CD4-positive, alpha-beta T cell treated with Interleukin-12 subunit alpha and Interleukin-12 subunit beta, for 1 hour (primary cell): Measurements from ENCODE around the gene TMEM147.
A peak's percentile ranks its signal among the peaks of the same experiment; 100 is the strongest.

Experiments
- DNase-seq: peaks from one replicate; pipeline ENCODE4 v3.0.0-alpha.2; 2020

Gene TMEM147

DNA sequence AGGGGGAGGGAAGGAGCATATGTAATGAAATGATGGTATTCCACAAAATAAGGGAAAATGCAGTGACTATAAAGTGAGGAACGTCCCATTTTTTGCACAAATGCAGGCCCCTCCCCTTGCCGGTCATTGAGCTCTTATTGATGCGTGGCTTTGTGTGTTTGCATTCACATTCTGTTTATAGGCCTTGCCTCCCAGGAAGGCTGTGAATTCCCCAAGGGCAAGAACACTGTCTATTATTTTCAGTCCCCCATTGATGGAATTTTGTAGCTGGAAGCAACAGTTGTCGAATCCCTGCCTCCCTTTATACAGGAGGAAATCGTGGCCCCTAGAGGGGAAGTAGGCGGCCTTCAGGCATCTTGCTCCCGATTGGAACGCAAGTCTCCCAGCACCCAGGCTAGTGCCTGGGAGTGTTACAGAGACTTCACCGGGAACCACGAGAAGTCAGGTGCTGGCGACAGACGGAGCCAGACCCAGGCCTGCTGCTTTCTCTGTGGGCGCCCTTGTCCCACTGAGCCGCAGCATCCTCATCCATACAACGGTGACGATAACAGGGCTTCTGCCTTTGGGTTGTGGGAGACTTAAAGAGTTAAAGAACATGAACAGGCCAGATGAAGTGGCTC, 24.2 kb upstream of the TMEM147 start:
- DNase-seq: no peak

- DNase-seq: no peak
Measured at GRCh38 chr19:35522745-35523327, 22.6 kb upstream of the TMEM147 start.

GRCh38 chr19:35524181-35524837, 21.1 kb upstream of the TMEM147 start:
- no peak for DNase-seq

DNA sequence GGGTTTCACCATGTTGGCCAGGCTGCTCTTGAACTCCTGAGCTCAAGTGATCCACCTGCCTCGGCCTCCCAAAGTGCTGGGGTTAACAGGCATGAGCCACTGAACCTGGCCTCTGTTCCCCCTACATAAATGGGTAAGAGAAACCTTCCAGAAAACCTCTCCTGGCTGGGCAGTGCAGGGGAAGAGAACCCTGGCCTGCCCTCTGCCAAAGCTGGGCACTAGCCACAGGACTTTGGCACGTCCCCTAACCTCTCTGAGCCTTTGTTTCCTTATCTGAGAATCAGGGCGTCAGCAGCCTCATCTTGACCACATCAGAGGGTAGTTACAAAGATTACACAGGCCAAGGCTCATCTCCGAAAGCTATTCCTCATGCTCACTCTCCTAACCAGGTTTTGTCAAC, 19.6 kb upstream of the TMEM147 start:
- no peak for DNase-seq

GRCh38 chr19:35528218-35529038, 17.0 kb upstream of the TMEM147 start, which contains the start of gene SBSN:
SBSN (minus strand) TSS chr19:35528311; CDS start chr19:35528281, 30 bp downstream.
- no peak for DNase-seq

- DNase-seq: no peak
Measured at GRCh38 chr19:35529241-35530218, 15.9 kb upstream of the TMEM147 start.

DNA sequence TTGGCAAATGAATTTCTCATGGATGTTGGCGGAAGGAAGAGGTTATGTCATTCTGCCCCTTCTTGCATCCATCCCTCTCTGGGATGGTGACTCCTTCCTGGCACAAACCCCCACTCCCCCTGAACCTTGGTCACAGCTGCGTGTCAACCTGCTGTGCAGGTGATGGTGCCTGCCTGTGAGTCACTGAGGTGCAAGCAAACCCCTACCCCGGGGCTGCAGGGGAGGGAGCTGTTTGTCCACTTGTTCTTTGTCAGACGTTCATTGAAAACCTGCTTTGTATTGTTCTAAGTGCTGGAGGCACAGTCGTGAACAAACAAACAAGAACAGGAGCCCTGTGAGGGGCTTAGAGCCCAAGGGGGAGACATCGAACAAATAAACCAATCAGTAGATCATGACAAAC, 14.1 kb upstream of the TMEM147 start:
- no peak for DNase-seq

DNA sequence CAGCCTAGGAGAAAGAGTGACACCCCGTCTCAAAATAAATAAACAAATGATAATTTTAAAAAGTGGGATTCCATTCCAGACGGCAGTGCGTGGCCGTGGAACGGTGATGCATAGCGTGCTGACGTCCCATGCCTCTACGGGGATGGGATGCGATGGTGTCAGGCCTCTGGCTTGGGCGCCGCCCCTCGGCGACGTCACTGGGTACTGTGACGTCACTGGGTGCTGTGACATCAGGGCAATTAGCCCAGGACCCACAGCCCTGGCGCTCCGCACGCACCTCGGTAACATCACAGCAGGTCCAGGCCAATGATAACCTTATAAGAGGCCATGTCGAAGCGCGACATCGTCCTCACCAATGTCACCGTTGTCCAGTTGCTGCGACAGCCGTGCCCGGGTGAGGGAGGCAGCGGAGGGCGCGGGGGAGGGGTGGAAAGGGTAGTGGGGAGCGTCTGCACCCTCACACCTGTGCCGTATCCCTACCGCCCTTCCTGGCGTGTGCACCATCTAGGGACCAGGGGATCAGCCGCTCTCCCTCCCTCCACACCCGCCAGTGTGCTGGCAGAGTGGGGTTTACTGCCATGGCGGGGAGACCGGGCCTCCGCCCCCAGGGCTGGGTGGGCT, 12.1 kb upstream of the TMEM147 start, which contains the start of gene GAPDHS:
Gene GAPDHS, plus strand, starts transcription at position 256 of the 621 bp plus-strand sequence. Its CDS starts 72 bp downstream, at position 328.
- DNase-seq: no peak

DNA sequence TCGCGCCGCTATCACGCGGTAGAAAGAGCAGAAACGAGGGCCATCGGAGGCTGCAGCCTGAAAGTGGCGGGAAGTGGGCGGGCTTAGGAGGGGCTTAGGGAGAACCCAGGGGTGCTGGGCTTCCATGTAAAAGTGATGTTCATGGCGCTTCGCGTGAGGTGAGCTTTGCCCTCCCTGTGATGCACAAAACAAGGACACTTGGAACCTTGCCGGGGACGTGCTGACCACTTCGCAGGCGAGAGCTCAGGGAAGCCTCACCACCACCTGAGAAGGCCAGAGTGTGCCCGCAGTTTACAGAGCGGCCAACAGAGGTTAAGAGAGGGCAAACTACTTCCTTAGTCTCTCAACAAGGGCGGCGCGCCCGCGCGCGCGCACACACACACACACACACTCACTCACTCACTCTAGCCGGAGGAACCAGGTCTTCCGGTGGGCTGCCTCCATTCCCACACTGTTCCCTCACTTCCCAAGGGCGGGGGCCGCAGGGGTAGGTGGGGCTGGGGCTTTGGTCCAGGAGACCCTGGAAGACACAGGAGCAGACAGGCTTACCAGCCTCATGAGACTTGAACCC, 11.5 kb upstream of the TMEM147 start:
- DNase-seq: peak; percentile 43

- no peak for DNase-seq
Measured at GRCh38 chr19:35534803-35535480, 10.5 kb upstream of the TMEM147 start.

- no peak for DNase-seq
Measured at GRCh38 chr19:35539314-35539713, 6.1 kb upstream of the TMEM147 start.

- no peak for DNase-seq
Measured at GRCh38 chr19:35539850-35540249, 5.6 kb upstream of the TMEM147 start.

DNA sequence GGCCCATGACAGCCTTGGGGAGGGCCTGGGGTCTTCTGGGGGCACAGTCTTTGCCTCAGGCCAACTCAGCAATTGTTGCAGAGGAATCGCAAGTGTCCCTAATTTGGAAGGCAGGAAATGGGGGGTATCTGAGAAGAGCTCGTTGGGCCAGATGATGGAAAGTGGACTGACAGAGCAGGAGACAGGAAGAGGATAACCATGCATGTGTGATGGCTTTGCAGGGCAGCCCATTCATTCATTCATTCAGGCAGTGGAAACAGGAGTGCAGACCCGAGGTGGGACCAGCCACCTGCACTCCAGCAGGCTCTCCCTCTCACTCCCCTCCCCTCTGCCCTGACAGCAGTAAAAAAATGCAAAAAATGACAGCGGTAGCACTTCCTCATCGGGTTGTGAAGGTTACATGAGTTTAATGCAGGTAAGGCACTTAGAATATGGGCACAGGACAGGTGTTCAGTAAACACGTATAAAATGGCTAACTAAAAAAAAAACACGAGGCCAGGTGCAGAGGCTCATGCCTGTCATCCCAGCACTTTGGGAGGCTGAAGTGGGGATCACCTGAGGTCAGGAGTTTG, 5.0 kb upstream of the TMEM147 start:
- no peak for DNase-seq

GRCh38 chr19:35542209-35542608, 3.2 kb upstream of the TMEM147 start:
- no peak for DNase-seq

DNA sequence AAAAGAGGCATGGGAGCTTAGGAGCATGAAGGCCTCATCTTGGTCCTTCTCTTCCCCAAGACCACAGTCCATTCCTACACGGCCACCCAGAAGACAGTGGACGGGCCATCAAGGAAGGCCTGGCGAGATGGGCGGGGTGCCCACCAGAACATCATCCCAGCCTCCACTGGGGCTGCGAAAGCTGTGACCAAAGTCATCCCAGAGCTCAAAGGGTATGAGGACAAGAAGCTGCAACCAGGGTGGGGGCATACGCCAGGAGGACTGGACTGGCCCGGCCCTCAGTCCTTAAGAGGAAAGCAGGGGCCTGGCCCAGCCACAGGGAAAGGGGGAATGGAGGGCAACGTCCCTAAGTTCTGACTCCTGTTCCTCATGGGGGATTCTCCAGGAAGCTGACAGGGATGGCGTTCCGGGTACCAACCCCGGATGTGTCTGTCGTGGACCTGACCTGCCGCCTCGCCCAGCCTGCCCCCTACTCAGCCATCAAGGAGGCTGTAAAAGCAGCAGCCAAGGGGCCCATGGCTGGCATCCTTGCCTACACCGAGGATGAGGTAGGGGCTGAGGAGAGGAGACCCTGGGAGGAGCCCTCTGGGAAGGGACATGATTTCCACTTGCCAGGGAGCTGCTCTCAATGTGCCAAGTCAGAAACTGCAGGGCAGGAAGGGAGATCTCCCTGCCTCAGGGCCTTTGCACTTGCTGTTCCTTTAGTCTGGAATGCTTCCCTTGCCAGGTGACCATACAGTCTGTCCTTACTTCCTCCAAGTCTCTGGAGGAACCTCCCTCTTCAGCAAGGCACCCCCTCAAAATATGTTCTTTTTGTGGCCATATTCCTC, 1.9 kb upstream of the TMEM147 start:
- no peak for DNase-seq

- no peak for DNase-seq
Measured at GRCh38 chr19:35544110-35544802, 1.2 kb upstream of the TMEM147 start.

GRCh38 chr19:35545855-35546381, 492 bp downstream of the TMEM147 start:
- peak; percentile 53 for DNase-seq

GRCh38 chr19:35546532-35546931, 1.1 kb downstream of the TMEM147 start:
- no peak for DNase-seq
